NCI-H187 treated with DMSO at 0.1 percent for 48 hours (cell line): ENCODE results near the gene LRRC4.

Source experiments
- DNase-seq: peaks from one replicate; lab custom pipeline; 2025; lab: John Stamatoyannopoulos, UW

Gene LRRC4

GRCh38 chr7:128030654-128031611 lies at the start of gene LRRC4:
Gene LRRC4 (minus strand): TSS chr7:128031437. CDS start chr7:128030640, 797 bp downstream.
- DNase-seq: no peak

- DNase-seq: no peak
Measured at GRCh38 chr7:128080169-128080568, 48.9 kb upstream of the LRRC4 start.

- no peak for DNase-seq
Measured at GRCh38 chr7:128078309-128078708, 47.1 kb upstream of the LRRC4 start.

- no peak for DNase-seq
Measured at GRCh38 chr7:128076796-128077271, 45.6 kb upstream of the LRRC4 start.

GRCh38 chr7:128076196-128076795 lies 45.1 kb upstream of the LRRC4 start:
- no peak for DNase-seq

GRCh38 chr7:128075242-128076095 lies 44.2 kb upstream of the LRRC4 start:
- no peak for DNase-seq

GRCh38 chr7:128074736-128075135 lies 43.5 kb upstream of the LRRC4 start:
- DNase-seq: no peak

- no peak for DNase-seq
Measured at GRCh38 chr7:128074336-128074735, 43.1 kb upstream of the LRRC4 start.

GRCh38 chr7:128073671-128074310 lies 42.6 kb upstream of the LRRC4 start:
- no peak for DNase-seq

- DNase-seq: no peak
Measured at GRCh38 chr7:128071801-128072200, 40.6 kb upstream of the LRRC4 start.

GRCh38 chr7:128071376-128071775 lies 40.1 kb upstream of the LRRC4 start:
- no peak for DNase-seq

GRCh38 chr7:128069373-128070364 lies 38.4 kb upstream of the LRRC4 start:
- no peak for DNase-seq

GRCh38 chr7:128068785-128069184 lies 37.5 kb upstream of the LRRC4 start:
- no peak for DNase-seq

- no peak for DNase-seq
Measured at GRCh38 chr7:128067983-128068382, 36.7 kb upstream of the LRRC4 start.

GRCh38 chr7:128066858-128067257 lies 35.6 kb upstream of the LRRC4 start:
- DNase-seq: no peak

- no peak for DNase-seq
Measured at GRCh38 chr7:128066395-128066794, 35.2 kb upstream of the LRRC4 start.

- no peak for DNase-seq
Measured at GRCh38 chr7:128065872-128066271, 34.6 kb upstream of the LRRC4 start.

- no peak for DNase-seq
Measured at GRCh38 chr7:128063088-128063487, 31.9 kb upstream of the LRRC4 start.

GRCh38 chr7:128060018-128060417 lies 28.8 kb upstream of the LRRC4 start:
- DNase-seq: no peak
